Measurements from ENCODE around the gene ZNF609.

DNA sequence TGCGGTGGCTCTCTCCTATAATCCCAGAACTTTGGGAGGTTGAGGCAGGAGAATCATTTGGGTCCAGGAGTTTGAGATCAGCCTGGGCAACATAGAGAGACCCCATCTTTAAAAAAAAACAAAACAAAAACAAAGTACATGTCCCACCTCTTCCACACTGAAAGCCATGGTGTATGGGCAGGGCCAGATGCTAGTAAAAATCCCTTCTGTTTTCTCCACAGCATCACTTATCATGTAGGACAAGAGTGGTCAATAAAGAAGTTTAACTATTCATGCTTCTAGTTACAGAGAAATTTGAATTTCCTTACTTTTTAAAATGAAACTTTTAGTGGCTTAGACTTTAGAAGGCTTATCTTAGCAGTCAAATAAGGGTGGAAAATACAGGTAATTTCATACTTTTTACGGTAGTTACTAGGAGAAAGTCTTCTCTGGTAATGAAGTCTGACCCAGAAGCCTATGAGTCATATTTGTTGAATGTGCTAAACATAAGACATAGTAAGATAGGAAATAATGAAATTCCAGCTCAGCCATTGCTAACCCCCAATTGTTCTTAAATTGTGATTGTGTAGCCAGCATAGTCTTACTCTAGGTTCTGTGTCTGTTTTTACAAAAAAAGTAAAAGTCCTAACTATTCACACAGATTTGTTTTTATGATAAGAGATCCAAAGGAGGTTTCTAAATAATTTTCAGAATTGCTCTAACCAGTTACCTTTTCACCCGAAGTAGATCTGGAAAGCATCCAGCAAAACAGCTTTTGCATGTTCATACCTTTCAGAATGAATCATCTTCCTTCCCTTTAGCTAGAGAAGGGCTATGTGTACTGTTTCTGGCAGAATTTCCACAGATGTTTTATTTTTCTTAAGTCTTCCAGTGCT is 16.4 kb upstream of the ZNF609 start:
- TF ChIP-seq, protein P1, sequence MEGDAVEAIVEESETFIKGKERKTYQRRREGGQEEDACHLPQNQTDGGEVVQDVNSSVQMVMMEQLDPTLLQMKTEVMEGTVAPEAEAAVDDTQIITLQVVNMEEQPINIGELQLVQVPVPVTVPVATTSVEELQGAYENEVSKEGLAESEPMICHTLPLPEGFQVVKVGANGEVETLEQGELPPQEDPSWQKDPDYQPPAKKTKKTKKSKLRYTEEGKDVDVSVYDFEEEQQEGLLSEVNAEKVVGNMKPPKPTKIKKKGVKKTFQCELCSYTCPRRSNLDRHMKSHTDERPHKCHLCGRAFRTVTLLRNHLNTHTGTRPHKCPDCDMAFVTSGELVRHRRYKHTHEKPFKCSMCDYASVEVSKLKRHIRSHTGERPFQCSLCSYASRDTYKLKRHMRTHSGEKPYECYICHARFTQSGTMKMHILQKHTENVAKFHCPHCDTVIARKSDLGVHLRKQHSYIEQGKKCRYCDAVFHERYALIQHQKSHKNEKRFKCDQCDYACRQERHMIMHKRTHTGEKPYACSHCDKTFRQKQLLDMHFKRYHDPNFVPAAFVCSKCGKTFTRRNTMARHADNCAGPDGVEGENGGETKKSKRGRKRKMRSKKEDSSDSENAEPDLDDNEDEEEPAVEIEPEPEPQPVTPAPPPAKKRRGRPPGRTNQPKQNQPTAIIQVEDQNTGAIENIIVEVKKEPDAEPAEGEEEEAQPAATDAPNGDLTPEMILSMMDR (IDR thresholded peaks at IDR 0.05) = no peak
- no peak for TF ChIP-seq POLR2A (IDR thresholded peaks at IDR 0.05)
